NB4 (cell line): ENCODE data around the gene F7.

ENCODE experiments used
- DNase-seq: peaks from one replicate; pipeline ENCODE4 v3.0.0; 2010; ENCODE audit warnings: low read depth
- H3K4me3 ChIP-seq: one replicate; pipeline ENCODE4 v1.5.1; 2011; ENCODE audit warnings: mild to moderate bottlenecking, low read depth, low read length, moderate library complexity
- MYC ChIP-seq: IDR thresholded peaks from 2 replicates; pipeline ENCODE4 v1.6.1; 2011; ENCODE audit warnings: low read depth, low read length
- POLR2A ChIP-seq: IDR thresholded peaks from 2 replicates; pipeline ENCODE4 v1.6.1; 2011; ENCODE audit warnings: mild to moderate bottlenecking; ENCODE audit not compliant: insufficient read length; ENCODE audit errors: extremely low read depth
- TF ChIP-seq, protein P1 (sequence below): IDR thresholded peaks from one replicate; pipeline ENCODE4 v1.5.1; 2012; ENCODE audit warnings: low read depth, low read length
- TF ChIP-seq, protein P2 (sequence below): IDR thresholded peaks from 2 replicates; pipeline ENCODE4 v1.6.1; 2011; ENCODE audit warnings: low read depth, low read length

The F7 gene

DNA sequence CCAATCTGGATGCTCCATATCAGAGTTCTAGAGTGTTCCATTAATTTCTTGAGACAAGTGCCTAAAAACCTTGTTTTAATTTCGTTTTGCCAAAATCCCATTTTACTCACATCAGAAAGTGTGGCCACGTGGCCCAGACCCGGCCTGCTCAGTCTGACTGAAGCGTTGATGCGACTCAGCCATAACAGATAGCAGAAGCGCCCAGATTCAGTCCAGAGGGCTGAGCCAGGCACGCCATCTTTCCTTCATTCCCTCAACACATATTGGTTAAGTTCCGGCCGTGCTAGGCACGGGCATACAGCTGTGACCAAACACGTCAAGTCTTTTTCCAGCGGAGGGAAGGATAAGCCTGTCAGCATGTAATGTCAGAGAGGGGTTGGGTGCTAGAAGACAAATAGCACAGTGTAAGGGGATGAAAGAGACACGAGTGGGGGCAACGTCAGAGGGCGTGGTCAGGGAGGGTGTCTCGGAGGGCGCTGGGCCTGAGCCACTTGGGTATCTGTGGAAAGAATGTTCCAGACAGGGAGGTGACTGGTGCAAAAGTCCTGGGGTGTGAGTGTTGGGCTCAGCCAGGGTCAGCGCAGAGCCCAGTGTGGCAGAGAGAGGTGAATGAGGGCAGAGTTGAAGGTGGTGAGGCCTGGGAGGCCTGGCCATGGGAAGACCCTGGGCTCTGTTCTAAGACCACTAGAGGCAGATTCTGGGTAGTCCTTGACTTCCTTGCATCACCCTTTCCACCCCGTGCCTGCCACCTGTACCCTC is 20.1 kb downstream of the F7 start:
- DNase-seq, result no peak
- TF ChIP-seq POLR2A (no peak), MYC (no peak)
- TF ChIP-seq, protein P1, sequence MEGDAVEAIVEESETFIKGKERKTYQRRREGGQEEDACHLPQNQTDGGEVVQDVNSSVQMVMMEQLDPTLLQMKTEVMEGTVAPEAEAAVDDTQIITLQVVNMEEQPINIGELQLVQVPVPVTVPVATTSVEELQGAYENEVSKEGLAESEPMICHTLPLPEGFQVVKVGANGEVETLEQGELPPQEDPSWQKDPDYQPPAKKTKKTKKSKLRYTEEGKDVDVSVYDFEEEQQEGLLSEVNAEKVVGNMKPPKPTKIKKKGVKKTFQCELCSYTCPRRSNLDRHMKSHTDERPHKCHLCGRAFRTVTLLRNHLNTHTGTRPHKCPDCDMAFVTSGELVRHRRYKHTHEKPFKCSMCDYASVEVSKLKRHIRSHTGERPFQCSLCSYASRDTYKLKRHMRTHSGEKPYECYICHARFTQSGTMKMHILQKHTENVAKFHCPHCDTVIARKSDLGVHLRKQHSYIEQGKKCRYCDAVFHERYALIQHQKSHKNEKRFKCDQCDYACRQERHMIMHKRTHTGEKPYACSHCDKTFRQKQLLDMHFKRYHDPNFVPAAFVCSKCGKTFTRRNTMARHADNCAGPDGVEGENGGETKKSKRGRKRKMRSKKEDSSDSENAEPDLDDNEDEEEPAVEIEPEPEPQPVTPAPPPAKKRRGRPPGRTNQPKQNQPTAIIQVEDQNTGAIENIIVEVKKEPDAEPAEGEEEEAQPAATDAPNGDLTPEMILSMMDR, result no peak
- TF ChIP-seq, protein P2, sequence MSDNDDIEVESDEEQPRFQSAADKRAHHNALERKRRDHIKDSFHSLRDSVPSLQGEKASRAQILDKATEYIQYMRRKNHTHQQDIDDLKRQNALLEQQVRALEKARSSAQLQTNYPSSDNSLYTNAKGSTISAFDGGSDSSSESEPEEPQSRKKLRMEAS, result no peak
- H3K4me3 ChIP-seq, result no peak overlapping the region

DNA sequence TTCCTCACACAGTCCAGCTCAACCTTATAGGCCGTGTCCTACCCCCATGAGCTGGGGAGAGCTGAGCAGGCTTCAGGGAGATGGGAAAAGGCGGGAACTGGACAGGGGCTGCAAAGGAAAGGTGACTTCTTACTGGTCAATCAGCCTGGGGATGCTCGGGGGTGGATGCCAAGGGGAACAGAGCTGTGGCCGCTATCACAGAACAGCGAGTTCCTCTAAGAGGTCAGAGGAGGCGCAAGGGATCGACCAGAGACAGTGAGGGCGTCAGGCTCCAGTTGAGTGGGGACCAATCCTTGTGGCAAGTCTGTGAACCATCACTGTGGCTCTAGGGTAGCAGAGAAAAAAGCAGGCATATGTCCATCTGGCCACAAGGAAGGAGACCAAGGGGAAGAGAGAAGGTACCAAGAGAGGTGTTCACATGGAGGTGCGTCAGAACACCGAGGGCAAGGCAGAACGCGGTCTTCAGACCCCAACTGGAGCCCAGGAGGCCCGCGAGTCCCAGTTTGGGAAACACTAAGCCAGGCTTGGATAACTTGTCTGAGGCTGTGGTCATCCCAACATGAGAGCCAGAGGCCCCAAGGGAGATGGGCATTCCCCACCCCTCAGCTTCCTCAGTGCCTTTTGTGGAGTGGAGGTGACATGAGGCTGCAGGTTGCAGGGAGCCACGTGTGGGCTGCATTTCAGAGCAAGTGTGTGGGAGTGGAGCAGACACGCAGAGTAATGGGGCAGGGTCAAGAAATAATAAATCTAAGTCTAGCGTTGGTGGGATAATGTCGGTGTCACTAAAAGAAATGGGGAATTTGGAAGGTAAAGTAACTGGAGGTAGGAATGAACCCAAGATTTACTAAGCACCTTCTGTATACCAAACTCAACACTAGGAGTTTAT is 20.9 kb downstream of the F7 start:
- DNase-seq, result no peak
- no peak for TF ChIP-seq MYC
- TF ChIP-seq, protein P2, result no peak
- H3K4me3 ChIP-seq, result no peak overlapping the region

DNA sequence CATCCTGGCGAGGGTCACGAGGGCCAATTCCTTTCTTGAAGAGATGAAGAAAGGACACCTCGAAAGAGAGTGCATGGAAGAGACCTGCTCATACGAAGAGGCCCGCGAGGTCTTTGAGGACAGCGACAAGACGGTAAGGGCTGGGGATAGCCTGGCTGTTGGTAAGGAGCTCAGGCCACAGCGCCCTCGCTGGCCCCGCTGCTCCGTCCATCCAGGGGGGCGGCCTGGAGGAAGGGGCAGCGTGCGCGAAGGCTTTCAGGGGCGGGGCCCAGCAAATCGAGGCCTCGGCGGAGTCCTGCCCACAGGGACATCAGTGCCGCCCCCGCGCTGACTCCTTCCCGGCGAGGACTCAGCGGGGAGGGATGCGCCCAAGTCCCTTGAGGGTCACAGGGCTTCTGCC is 23.9 kb downstream of the F7 start:
- DNase-seq, result no peak
- no peak overlapping the region for H3K4me3 ChIP-seq
- no peak for TF ChIP-seq POLR2A
- TF ChIP-seq MYC, result no peak
- TF ChIP-seq, protein P1, result no peak
- TF ChIP-seq, protein P2, result no peak

DNA sequence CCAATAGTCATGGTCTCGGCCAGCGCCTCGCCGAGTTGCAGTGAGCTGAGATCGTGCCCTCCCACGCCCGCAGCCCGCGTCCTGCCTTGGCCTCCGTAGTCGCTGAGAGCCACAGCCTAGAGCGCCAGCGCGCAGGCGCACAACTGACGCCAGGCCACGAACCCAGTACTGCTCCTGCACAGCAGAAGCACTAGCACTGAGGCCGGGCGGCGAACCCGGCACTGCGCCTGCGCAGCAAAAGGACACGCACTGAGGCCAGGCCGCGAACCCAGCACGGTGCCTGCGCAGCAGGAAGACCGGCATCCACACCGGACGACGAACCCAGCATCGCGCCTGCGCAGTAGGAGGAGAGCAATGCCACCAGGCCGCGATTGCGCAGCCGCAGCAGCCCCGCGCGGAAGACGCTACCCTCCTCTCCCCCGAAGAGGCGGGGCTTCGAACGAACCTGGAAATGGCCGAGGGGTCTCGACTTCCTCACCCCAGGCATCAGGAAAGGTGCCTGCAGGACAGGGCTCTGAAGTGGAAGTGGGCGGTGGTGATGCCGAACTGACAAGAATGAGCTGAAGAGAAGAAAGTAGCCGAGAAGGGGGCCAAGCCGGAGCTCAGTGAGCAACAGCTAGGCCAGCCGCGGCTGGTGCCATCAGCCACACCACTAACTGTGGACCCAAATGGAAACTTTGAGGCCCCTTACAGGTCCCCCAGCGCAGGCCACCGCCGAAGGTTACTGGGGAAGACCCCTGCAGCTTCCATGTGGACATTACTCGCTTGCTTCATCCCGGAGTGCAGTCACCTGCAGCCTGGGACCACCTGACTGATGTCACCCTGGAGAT is 24.5 kb downstream of the F7 start:
- no peak overlapping the region for H3K4me3 ChIP-seq
- DNase-seq, result no peak
- TF ChIP-seq, protein P1, result no peak
- TF ChIP-seq POLR2A (no peak), MYC (no peak)
- TF ChIP-seq, protein P2, result no peak

DNA sequence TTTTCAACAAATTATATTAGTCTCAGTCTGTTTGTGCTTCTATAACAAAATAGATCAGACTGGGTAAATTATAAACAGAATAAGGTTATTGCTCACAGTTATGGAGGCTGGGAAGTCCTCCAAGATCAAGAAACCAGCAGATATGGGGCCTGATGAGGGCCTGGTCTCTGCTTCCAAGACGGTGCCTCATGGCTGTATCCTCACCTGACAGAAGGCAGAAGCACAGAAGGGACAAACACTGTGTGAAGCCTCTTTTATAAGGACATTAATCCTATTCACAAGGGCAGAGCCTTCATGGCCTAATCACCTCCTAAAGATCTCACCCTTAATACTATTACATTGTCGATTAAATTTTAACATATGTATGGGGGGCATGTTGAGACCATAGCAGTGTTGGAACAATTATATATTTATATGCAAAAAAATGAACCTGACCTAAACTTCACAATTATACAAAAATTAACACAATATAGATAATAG is 29.7 kb downstream of the F7 start:
- no peak overlapping the region for H3K4me3 ChIP-seq
- no peak for DNase-seq
- TF ChIP-seq, protein P1, result no peak
- TF ChIP-seq POLR2A, result no peak
- no peak for TF ChIP-seq MYC
- TF ChIP-seq, protein P2, result no peak
